ENCODE results near the gene IL17F.

- TF ChIP-seq CTCF (IDR thresholded peaks at IDR 0.05; ENCODE audit: insufficient read depth, low read length, poor library complexity, severe bottlenecking) (no peak), EZH2phosphoT487 (conservative IDR thresholded peaks at IDR 0.05; ENCODE audit: low read length) (no peak)
These were observed 57.2 kb downstream of the IL17F start for GRCh38 chr6:52187098-52187497.

All from SU-DHL-6 (cell line).